ENCODE data around the gene SLC10A3. TPM values are rescaled to one million over a fixed set of nuclear protein-coding genes. Genes with fewer than 3 reads are reported as not detected.
A peak's percentile ranks its signal among the peaks of the same experiment; 100 is the strongest.

Gene SLC10A3
- total RNA-seq, 1 donor from 2014 or later = 3.1 TPM

GRCh38 chrX:154458116-154458953 is 32.1 kb downstream of the SLC10A3 start, which contains the start of gene PLXNA3:
PLXNA3 (plus strand) TSS chrX:154458281; CDS start chrX:154460184, 1,903 bp downstream.
- H3K27ac ChIP-seq (ENCODE audit: low read depth, low read length) = no peak within 1 kb of the TSS
- no peaks in the 10 kb centered on the region for H3K36me3 ChIP-seq (ENCODE audit: control insufficient read depth in 3 of 3, insufficient read depth in 3 of 3, low read length in 3 of 3)
- peak within 1 kb of the TSS in 2 of 3 donors; percentile 38 to 68 for H3K9ac ChIP-seq (ENCODE audit: low read depth in 1 of 3, low read length in 3 of 3)
- H3K4me3 ChIP-seq (ENCODE audit: low read length in 3 of 3) = peak within 1 kb of the TSS; percentile 48 to 67 (median 65)
- peaks cover 0 to 8% (median 2%) of the 10 kb centered on the region in 3 donors for H3K4me1 ChIP-seq (ENCODE audit: control insufficient read depth in 3 of 3, insufficient read depth in 3 of 3, low read length in 3 of 3)
- H3K9me3 ChIP-seq (ENCODE audit: control insufficient read depth in 3 of 3, low read length in 3 of 3) = no peaks in the 10 kb centered on the region
- no peaks in the 10 kb centered on the region for H3K27me3 ChIP-seq (ENCODE audit: control insufficient read depth in 3 of 3, insufficient read depth in 3 of 3, low read length in 3 of 3)

GRCh38 chrX:154457491-154458115 is 32.8 kb downstream of the SLC10A3 start:
- Histone ChIP-seq H3K4me1 (ENCODE audit: control insufficient read depth in 3 of 3, insufficient read depth in 3 of 3, low read length in 3 of 3) (peaks cover 0 to 8% (median 2%) of the 10 kb centered on the region in 3 donors), H3K36me3 (ENCODE audit: control insufficient read depth in 3 of 3, insufficient read depth in 3 of 3, low read length in 3 of 3) (peaks cover 0 to 3% (median 1%) of the 10 kb centered on the region in 3 donors), H3K9me3 (ENCODE audit: control insufficient read depth in 3 of 3, low read length in 3 of 3) (no peaks in the 10 kb centered on the region), H3K27me3 (ENCODE audit: control insufficient read depth in 3 of 3, insufficient read depth in 3 of 3, low read length in 3 of 3) (no peaks in the 10 kb centered on the region), H3K9ac (ENCODE audit: low read depth in 1 of 3, low read length in 3 of 3) (peak overlapping the region in 1 of 3 donors; percentile 62), H3K27ac (ENCODE audit: low read depth, low read length) (no peak overlapping the region), H3K4me3 (ENCODE audit: low read length in 3 of 3) (peak overlapping the region; percentile 38 to 56 (median 43))

GRCh38 chrX:154452823-154453222 is 37.6 kb downstream of the SLC10A3 start:
- H3K4me3 ChIP-seq (ENCODE audit: low read length in 3 of 3) = no peak overlapping the region
- no peak overlapping the region for H3K9ac ChIP-seq (ENCODE audit: low read depth in 1 of 3, low read length in 3 of 3)
- no peaks in the 10 kb centered on the region for H3K4me1 ChIP-seq (ENCODE audit: control insufficient read depth in 3 of 3, insufficient read depth in 3 of 3, low read length in 3 of 3)
- H3K36me3 ChIP-seq (ENCODE audit: control insufficient read depth in 3 of 3, insufficient read depth in 3 of 3, low read length in 3 of 3) = peaks cover 14 to 29% (median 23%) of the 10 kb centered on the region in 3 donors
- H3K27ac ChIP-seq (ENCODE audit: low read depth, low read length) = no peak overlapping the region
- no peaks in the 10 kb centered on the region for H3K27me3 ChIP-seq (ENCODE audit: control insufficient read depth in 3 of 3, insufficient read depth in 3 of 3, low read length in 3 of 3)
- no peaks in the 10 kb centered on the region for H3K9me3 ChIP-seq (ENCODE audit: control insufficient read depth in 3 of 3, low read length in 3 of 3)

DNA sequence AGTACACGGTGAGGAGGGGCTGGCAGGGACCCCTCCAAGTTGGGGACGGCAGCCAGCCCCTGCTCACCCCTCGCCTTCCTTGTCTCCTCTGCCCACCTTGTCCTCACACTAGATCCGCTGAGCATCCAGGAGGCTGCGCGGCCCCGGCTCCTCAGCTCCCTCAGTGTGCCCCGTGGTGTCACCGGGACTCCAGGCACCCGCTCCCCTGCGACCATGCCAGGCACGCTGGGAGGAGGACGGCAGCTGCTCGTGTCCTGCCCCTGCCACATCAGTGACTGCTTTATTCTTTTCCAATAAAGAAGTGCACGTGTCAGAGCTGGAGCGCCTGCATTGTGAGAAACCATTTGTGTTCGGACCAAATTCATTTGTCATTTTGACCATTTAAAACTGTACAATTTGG is 40.1 kb downstream of the SLC10A3 start:
- Histone ChIP-seq H3K27ac (ENCODE audit: low read depth, low read length) (no peak overlapping the region), H3K4me1 (ENCODE audit: control insufficient read depth in 3 of 3, insufficient read depth in 3 of 3, low read length in 3 of 3) (peaks cover 2 to 7% (median 5%) of the 10 kb centered on the region in 3 donors), H3K4me3 (ENCODE audit: low read length in 3 of 3) (no peak overlapping the region), H3K36me3 (ENCODE audit: control insufficient read depth in 3 of 3, insufficient read depth in 3 of 3, low read length in 3 of 3) (peaks cover 22 to 44% (median 30%) of the 10 kb centered on the region in 3 donors), H3K9me3 (ENCODE audit: control insufficient read depth in 3 of 3, low read length in 3 of 3) (no peaks in the 10 kb centered on the region), H3K9ac (ENCODE audit: low read depth in 1 of 3, low read length in 3 of 3) (no peak overlapping the region), H3K27me3 (ENCODE audit: control insufficient read depth in 3 of 3, insufficient read depth in 3 of 3, low read length in 3 of 3) (no peaks in the 10 kb centered on the region)

GRCh38 chrX:154449618-154450017 is 40.8 kb downstream of the SLC10A3 start:
- no peak overlapping the region for H3K9ac ChIP-seq (ENCODE audit: low read depth in 1 of 3, low read length in 3 of 3)
- H3K4me3 ChIP-seq (ENCODE audit: low read length in 3 of 3) = no peak overlapping the region
- no peaks in the 10 kb centered on the region for H3K9me3 ChIP-seq (ENCODE audit: control insufficient read depth in 3 of 3, low read length in 3 of 3)
- peaks cover 9 to 14% (median 12%) of the 10 kb centered on the region in 3 donors for H3K4me1 ChIP-seq (ENCODE audit: control insufficient read depth in 3 of 3, insufficient read depth in 3 of 3, low read length in 3 of 3)
- H3K27ac ChIP-seq (ENCODE audit: low read depth, low read length) = no peak overlapping the region
- H3K36me3 ChIP-seq (ENCODE audit: control insufficient read depth in 3 of 3, insufficient read depth in 3 of 3, low read length in 3 of 3) = peaks cover 22 to 44% (median 30%) of the 10 kb centered on the region in 3 donors
- no peaks in the 10 kb centered on the region for H3K27me3 ChIP-seq (ENCODE audit: control insufficient read depth in 3 of 3, insufficient read depth in 3 of 3, low read length in 3 of 3)

- Histone ChIP-seq H3K4me1 (ENCODE audit: control insufficient read depth in 3 of 3, insufficient read depth in 3 of 3, low read length in 3 of 3) (peaks cover 13 to 19% (median 15%) of the 10 kb centered on the region in 3 donors), H3K9me3 (ENCODE audit: control insufficient read depth in 3 of 3, low read length in 3 of 3) (no peaks in the 10 kb centered on the region), H3K27ac (ENCODE audit: low read depth, low read length) (no peak overlapping the region), H3K27me3 (ENCODE audit: control insufficient read depth in 3 of 3, insufficient read depth in 3 of 3, low read length in 3 of 3) (no peaks in the 10 kb centered on the region), H3K4me3 (ENCODE audit: low read length in 3 of 3) (no peak overlapping the region), H3K9ac (ENCODE audit: low read depth in 1 of 3, low read length in 3 of 3) (no peak overlapping the region), H3K36me3 (ENCODE audit: control insufficient read depth in 3 of 3, insufficient read depth in 3 of 3, low read length in 3 of 3) (peaks cover 22 to 44% (median 30%) of the 10 kb centered on the region in 3 donors)
Observed at GRCh38 chrX:154448484-154448883, 41.9 kb downstream of the SLC10A3 start.

DNA sequence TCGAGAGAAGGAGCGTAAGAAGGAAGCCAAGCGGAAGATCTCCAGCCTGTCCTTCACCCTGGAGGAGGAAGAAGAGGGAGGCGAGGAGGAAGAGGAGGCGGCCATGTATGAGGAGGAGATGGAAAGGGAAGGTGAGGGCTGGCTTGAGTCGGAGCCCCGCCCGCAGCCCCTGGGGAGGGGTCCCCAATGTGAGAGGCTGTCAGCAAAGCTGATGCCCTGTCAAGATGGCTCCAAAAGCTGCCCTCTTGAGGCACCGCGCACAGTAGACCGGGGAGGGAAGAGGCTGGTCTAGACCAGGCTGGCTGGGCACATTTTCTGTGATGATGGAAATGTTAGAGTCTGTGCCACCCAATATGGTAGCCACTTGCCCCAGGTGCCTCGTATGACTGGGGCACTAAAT is 44.0 kb downstream of the SLC10A3 start:
- Histone ChIP-seq H3K4me1 (ENCODE audit: control insufficient read depth in 3 of 3, insufficient read depth in 3 of 3, low read length in 3 of 3) (peaks cover 16 to 24% (median 16%) of the 10 kb centered on the region in 3 donors), H3K9ac (ENCODE audit: low read depth in 1 of 3, low read length in 3 of 3) (peak overlapping the region in 1 of 3 donors; percentile 3), H3K36me3 (ENCODE audit: control insufficient read depth in 3 of 3, insufficient read depth in 3 of 3, low read length in 3 of 3) (peaks cover 30 to 47% (median 35%) of the 10 kb centered on the region in 3 donors), H3K27ac (ENCODE audit: low read depth, low read length) (no peak overlapping the region), H3K9me3 (ENCODE audit: control insufficient read depth in 3 of 3, low read length in 3 of 3) (no peaks in the 10 kb centered on the region), H3K4me3 (ENCODE audit: low read length in 3 of 3) (no peak overlapping the region), H3K27me3 (ENCODE audit: control insufficient read depth in 3 of 3, insufficient read depth in 3 of 3, low read length in 3 of 3) (no peaks in the 10 kb centered on the region)

DNA sequence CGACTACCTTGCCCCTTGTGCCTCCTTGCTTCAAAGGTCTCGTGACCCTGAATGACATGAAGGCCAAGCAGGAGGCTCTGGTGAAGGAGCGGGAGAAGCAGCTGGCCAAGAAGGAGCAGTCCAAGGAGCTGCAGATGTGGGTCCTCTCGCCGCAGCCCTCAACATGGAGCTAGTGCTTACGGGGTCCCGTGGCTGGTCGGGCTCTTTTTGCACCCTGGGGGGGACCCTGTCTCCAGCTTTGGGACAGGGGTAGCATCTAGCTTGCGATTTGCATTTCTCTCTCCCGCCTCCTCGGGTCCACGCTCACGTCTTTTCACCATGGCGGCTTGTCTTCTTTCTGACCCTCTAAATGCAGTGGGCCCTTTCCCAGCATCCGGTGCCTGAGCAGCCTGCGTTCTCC is 44.7 kb downstream of the SLC10A3 start:
- H3K9me3 ChIP-seq (ENCODE audit: control insufficient read depth in 3 of 3, low read length in 3 of 3) = no peaks in the 10 kb centered on the region
- H3K4me1 ChIP-seq (ENCODE audit: control insufficient read depth in 3 of 3, insufficient read depth in 3 of 3, low read length in 3 of 3) = peaks cover 16 to 24% (median 16%) of the 10 kb centered on the region in 3 donors
- no peaks in the 10 kb centered on the region for H3K27me3 ChIP-seq (ENCODE audit: control insufficient read depth in 3 of 3, insufficient read depth in 3 of 3, low read length in 3 of 3)
- peaks cover 30 to 48% (median 39%) of the 10 kb centered on the region in 3 donors for H3K36me3 ChIP-seq (ENCODE audit: control insufficient read depth in 3 of 3, insufficient read depth in 3 of 3, low read length in 3 of 3)
- H3K27ac ChIP-seq (ENCODE audit: low read depth, low read length) = no peak overlapping the region
- H3K4me3 ChIP-seq (ENCODE audit: low read length in 3 of 3) = no peak overlapping the region
- no peak overlapping the region for H3K9ac ChIP-seq (ENCODE audit: low read depth in 1 of 3, low read length in 3 of 3)

- Histone ChIP-seq H3K36me3 (ENCODE audit: control insufficient read depth in 3 of 3, insufficient read depth in 3 of 3, low read length in 3 of 3) (peaks cover 32 to 40% (median 34%) of the 10 kb centered on the region in 3 donors), H3K4me1 (ENCODE audit: control insufficient read depth in 3 of 3, insufficient read depth in 3 of 3, low read length in 3 of 3) (peaks cover 16 to 24% (median 16%) of the 10 kb centered on the region in 3 donors)
Observed at GRCh38 chrX:154444755-154445246, 45.6 kb downstream of the SLC10A3 start.

More at GRCh38 chrX:154444755-154445246, 45.6 kb downstream of the SLC10A3 start:
- Histone ChIP-seq H3K27me3 (ENCODE audit: control insufficient read depth in 3 of 3, insufficient read depth in 3 of 3, low read length in 3 of 3) (no peaks in the 10 kb centered on the region), H3K9ac (ENCODE audit: low read depth in 1 of 3, low read length in 3 of 3) (peak overlapping the region; percentile 60 to 84 (median 74)), H3K4me3 (ENCODE audit: low read length in 3 of 3) (peak overlapping the region; percentile 49 to 72 (median 61)), H3K9me3 (ENCODE audit: control insufficient read depth in 3 of 3, low read length in 3 of 3) (no peaks in the 10 kb centered on the region), H3K27ac (ENCODE audit: low read depth, low read length) (peak overlapping the region; percentile 80)
